Fibroblast of lung (primary cell): ENCODE results near the gene MACO1. TPM values are rescaled to one million over a fixed set of nuclear protein-coding genes. Genes with fewer than 3 reads are reported as not detected.

Source experiments
- DNase-seq, 2 donors: peaks; one replicate each; pipeline versions ENCODE4 v3.0.0 to v3.0.0-alpha.2; 2010; ENCODE audit warnings: low read depth in 2 of 2
- H2AFZ ChIP-seq: 2 replicates; pipeline ENCODE4 v1.5.1; 2012; ENCODE audit warnings: low read length, control low read depth, inconsistent platforms
- H3K27ac ChIP-seq: 2 replicates; pipeline ENCODE4 v1.5.1; 2011; ENCODE audit warnings: low read length, control low read depth; ENCODE audit not compliant: insufficient read depth
- H3K27me3 ChIP-seq: 2 replicates; pipeline ENCODE4 v1.5.1; 2011; ENCODE audit warnings: mild to moderate bottlenecking, low read length; ENCODE audit not compliant: control insufficient read depth, insufficient read depth
- H3K36me3 ChIP-seq: 2 replicates; pipeline ENCODE4 v1.5.1; 2011; ENCODE audit warnings: low read length; ENCODE audit not compliant: control insufficient read depth, insufficient read depth
- H3K4me1 ChIP-seq: 2 replicates; pipeline ENCODE4 v1.5.1; 2011; ENCODE audit warnings: low read length; ENCODE audit not compliant: control insufficient read depth, insufficient read depth; ENCODE audit errors: extremely low read depth
- H3K4me2 ChIP-seq: 2 replicates; pipeline ENCODE4 v1.5.1; 2011; ENCODE audit warnings: low read length, control low read depth; ENCODE audit not compliant: insufficient read depth; ENCODE audit errors: extremely low read depth
- H3K4me3 ChIP-seq, 4 experiments: fragments of 200-600 bp in 1 of 4; sonication (generic) in 1 of 4; replicated peaks in 1 of 4; 2 replicates each; pipeline ENCODE4 v1.5.1; 2011 to 2016; ENCODE audit warnings: low read length in 4 of 4, low read depth in 3 of 4, mild to moderate bottlenecking in 3 of 4, control low read depth in 2 of 4, inconsistent platforms in 1 of 4, mixed read lengths in 1 of 4; ENCODE audit not compliant: insufficient read depth in 1 of 4; ENCODE audit errors: control extremely low read depth in 1 of 4
- H3K79me2 ChIP-seq: 2 replicates; pipeline ENCODE4 v1.5.1; 2012; ENCODE audit warnings: mild to moderate bottlenecking, low read length, inconsistent platforms; ENCODE audit not compliant: control insufficient read depth, insufficient read depth
- H3K9ac ChIP-seq: 2 replicates; pipeline ENCODE4 v1.5.1; 2011; ENCODE audit warnings: mild to moderate bottlenecking, low read length, control low read depth; ENCODE audit not compliant: insufficient read depth
- H3K9me3 ChIP-seq: 2 replicates; pipeline ENCODE4 v1.5.1; 2012; ENCODE audit warnings: low read depth, low read length; ENCODE audit not compliant: control insufficient read depth, insufficient read depth
- H4K20me1 ChIP-seq: 2 replicates; pipeline ENCODE4 v1.5.1; 2011; ENCODE audit warnings: low read length; ENCODE audit not compliant: control insufficient read depth, insufficient read depth; ENCODE audit errors: extremely low read depth
- CTCF ChIP-seq, 2 donors: IDR thresholded peaks in 1 of 2; conservative IDR thresholded peaks in 1 of 2; 1 replicate in 1 of 2; 2 replicates in 1 of 2; pipeline ENCODE4 v1.5.1; 2011 to 2012; ENCODE audit warnings: low read length in 2 of 2, control low read depth in 1 of 2, inconsistent platforms in 1 of 2, low read depth in 1 of 2, mild to moderate bottlenecking in 1 of 2
- EZH2 ChIP-seq: IDR thresholded peaks from 2 replicates; pipeline ENCODE4 v1.5.1; 2012; ENCODE audit warnings: low read length, control low read depth, mild to moderate bottlenecking; ENCODE audit errors: missing control alignments
- polyA plus RNA-seq, 2 donors: library from polyadenylated mRNA; depleted of rRNA in 1 of 2; stranded (reverse) in 1 of 2; unstranded in 1 of 2; fragments of >200 nt; gene quantifications; 2 replicates each; pipeline ENCODE4 v1.2.1, GENCODE V29; 2011 to 2012; ENCODE audit warnings: missing spikeins in 1 of 2
- total RNA-seq: library from RNA; depleted of rRNA; stranded (reverse); fragments of >200 nt; gene quantifications from 2 replicates; pipeline ENCODE4 v1.2.1, GENCODE V29; 2014

The MACO1 gene
- total and polyA plus RNA-seq, 2 donors (not counting 1 experiment from before 2014, with no cell fraction given): 14.2 to 17.5 TPM

DNA sequence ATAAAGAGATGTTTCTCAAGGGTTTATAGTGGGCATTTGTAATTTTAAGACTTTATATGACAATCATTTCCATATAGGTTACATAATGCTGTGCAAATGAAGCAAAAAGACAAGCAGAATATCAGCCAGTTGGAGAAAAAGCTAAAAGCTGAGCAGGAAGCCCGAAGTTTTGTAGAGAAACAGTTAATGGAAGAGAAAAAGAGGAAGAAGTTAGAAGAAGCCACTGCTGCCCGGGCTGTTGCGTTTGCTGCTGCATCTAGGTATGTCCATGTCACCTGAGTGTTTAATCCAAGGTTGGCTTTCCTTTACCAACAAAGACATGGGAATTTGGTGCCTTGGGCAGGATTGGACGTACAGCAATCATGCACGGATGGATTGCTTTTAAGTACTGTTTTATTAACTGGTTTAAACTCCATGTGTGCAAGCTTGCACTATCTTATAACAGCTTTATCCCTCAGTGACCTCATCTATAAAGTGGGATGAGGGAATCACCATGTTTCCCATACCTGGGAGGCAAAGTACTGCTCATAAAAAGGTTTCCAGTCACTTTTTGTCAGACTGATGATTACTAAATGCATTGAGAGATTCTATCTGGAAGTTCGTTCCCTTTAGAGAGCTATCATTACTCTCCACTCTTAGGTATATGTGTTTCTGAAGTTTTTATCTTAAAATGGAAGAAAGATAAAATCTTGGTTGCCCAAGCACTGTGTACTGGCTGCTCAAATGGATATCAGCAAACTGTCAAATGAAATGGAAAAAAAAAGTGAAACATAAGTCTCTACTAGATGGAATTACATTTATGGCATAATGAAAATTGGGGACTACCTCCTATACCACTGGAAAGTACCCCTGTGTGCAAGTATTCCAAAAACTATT is 55.1 kb downstream of the MACO1 start:
- DNase-seq: no peak
- Histone ChIP-seq H3K4me2 (no peak overlapping the region), H3K4me3 (no peak overlapping the region), H3K4me1 (no peaks in the 10 kb centered on the region), H3K9ac (no peak overlapping the region), H3K27ac (no peak overlapping the region), H3K79me2 (no peaks in the 10 kb centered on the region), H3K9me3 (no peaks in the 10 kb centered on the region), H3K36me3 (no peaks in the 10 kb centered on the region), H2AFZ (no peak overlapping the region), H4K20me1 (no peaks in the 10 kb centered on the region), H3K27me3 (no peaks in the 10 kb centered on the region)
- TF ChIP-seq CTCF (conservative IDR thresholded peaks at IDR 0.05 in 1 of 2, IDR thresholded peaks at IDR 0.05 in 1 of 2; ENCODE audit: low read depth in 1 of 2, low read length in 2 of 2): no peak
- no peak for TF ChIP-seq EZH2

- H3K4me1 ChIP-seq: no peaks in the 10 kb centered on the region
- H4K20me1 ChIP-seq: no peaks in the 10 kb centered on the region
- no peak overlapping the region for H3K4me3 ChIP-seq
- no peak overlapping the region for H3K4me2 ChIP-seq
- H3K36me3 ChIP-seq: peaks cover 4% of the 10 kb centered on the region
- TF ChIP-seq CTCF (conservative IDR thresholded peaks at IDR 0.05 in 1 of 2, IDR thresholded peaks at IDR 0.05 in 1 of 2; ENCODE audit: low read depth in 1 of 2, low read length in 2 of 2): peak; percentile 18 to 24
- no peak for TF ChIP-seq EZH2
- H3K9me3 ChIP-seq: no peaks in the 10 kb centered on the region
- H3K9ac ChIP-seq: no peak overlapping the region
- no peaks in the 10 kb centered on the region for H3K79me2 ChIP-seq
- H2AFZ ChIP-seq: no peak overlapping the region
- no peak overlapping the region for H3K27ac ChIP-seq
- H3K27me3 ChIP-seq: no peaks in the 10 kb centered on the region
- DNase-seq: peak in 1 of 2 donors; percentile 44
Measured at GRCh38 chr1:25486602-25487001, 55.9 kb downstream of the MACO1 start.

DNA sequence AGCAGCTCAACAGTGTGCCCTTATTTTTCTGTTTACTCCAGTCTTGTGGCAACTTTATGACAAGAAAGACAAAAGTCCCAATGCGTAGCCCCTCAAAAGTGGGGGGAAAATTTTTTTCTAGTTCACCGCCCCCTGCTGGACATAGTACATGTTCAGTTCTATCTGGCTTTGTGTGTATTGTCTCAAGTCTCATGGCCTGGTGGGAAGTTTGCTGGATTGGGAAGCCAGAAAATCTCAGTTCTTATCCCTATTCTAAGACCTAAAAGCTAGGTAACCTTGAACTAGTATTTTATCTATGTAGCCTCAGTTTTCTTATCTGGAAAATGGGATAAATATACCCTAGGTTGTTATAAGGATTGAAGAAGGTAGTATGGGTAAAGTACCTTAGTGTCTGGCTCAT is 56.9 kb downstream of the MACO1 start:
- Histone ChIP-seq H3K9ac (no peak overlapping the region), H3K27ac (no peak overlapping the region), H3K36me3 (peaks cover 4% of the 10 kb centered on the region), H2AFZ (no peak overlapping the region), H4K20me1 (no peaks in the 10 kb centered on the region), H3K4me2 (no peak overlapping the region), H3K4me3 (no peak overlapping the region), H3K4me1 (no peaks in the 10 kb centered on the region), H3K27me3 (no peaks in the 10 kb centered on the region), H3K9me3 (no peaks in the 10 kb centered on the region), H3K79me2 (no peaks in the 10 kb centered on the region)
- no peak for DNase-seq
- TF ChIP-seq CTCF (conservative IDR thresholded peaks at IDR 0.05 in 1 of 2, IDR thresholded peaks at IDR 0.05 in 1 of 2; ENCODE audit: low read depth in 1 of 2, low read length in 2 of 2) (peak; percentile 36 to 44), EZH2 (no peak)
